HG03432 (cell line): ENCODE data around the gene RYR1.
"Not testable (repeated sequence)": the region's sequence is repeated elsewhere in the genome, so short reads cannot be mapped to it uniquely, and the experiment has no call there.

Experiments
- ATAC-seq: cut with Tn5 transposase; IDR thresholded peaks from one replicate; pipeline ENCODE4 v1.9.1; 2021; ENCODE audit warnings: mild to moderate bottlenecking, moderate library complexity; ENCODE audit not compliant: unreplicated experiment

RYR1 gene

GRCh38 chr19:38537071-38537936 is 103.8 kb downstream of the RYR1 start:
- no peak for ATAC-seq

GRCh38 chr19:38538386-38538785 is 104.9 kb downstream of the RYR1 start:
- no peak for ATAC-seq

- no peak for ATAC-seq
Observed at GRCh38 chr19:38538793-38539528, 105.5 kb downstream of the RYR1 start.

- ATAC-seq, result no peak
Observed at GRCh38 chr19:38539751-38540150, 106.3 kb downstream of the RYR1 start.

- no peak for ATAC-seq
Observed at GRCh38 chr19:38542040-38542439, 108.5 kb downstream of the RYR1 start.

- ATAC-seq, result no peak
Observed at GRCh38 chr19:38543286-38543806, 109.9 kb downstream of the RYR1 start.

- no peak for ATAC-seq
Observed at GRCh38 chr19:38543807-38544568, 110.5 kb downstream of the RYR1 start.

- ATAC-seq, result no peak
Observed at GRCh38 chr19:38544569-38545315, 111.3 kb downstream of the RYR1 start.

- ATAC-seq, result no peak
Observed at GRCh38 chr19:38545596-38545995, 112.1 kb downstream of the RYR1 start.

GRCh38 chr19:38547421-38547820 is 113.9 kb downstream of the RYR1 start:
- ATAC-seq, result no peak

- no peak for ATAC-seq
Observed at GRCh38 chr19:38549061-38549460, 115.6 kb downstream of the RYR1 start.

- no peak for ATAC-seq
Observed at GRCh38 chr19:38549942-38550341, 116.5 kb downstream of the RYR1 start.

- no peak for ATAC-seq
Observed at GRCh38 chr19:38550376-38550775, 116.9 kb downstream of the RYR1 start.

GRCh38 chr19:38551450-38551813 is 117.9 kb downstream of the RYR1 start:
- peak; percentile 68 for ATAC-seq

- not testable (repeated sequence) for ATAC-seq
Observed at GRCh38 chr19:38553239-38553638, 119.7 kb downstream of the RYR1 start.

GRCh38 chr19:38554676-38555141 is 121.2 kb downstream of the RYR1 start:
- no peak for ATAC-seq

- no peak for ATAC-seq
Observed at GRCh38 chr19:38555200-38555599, 121.7 kb downstream of the RYR1 start.

GRCh38 chr19:38556521-38557174 is 123.2 kb downstream of the RYR1 start:
- no peak for ATAC-seq

GRCh38 chr19:38557205-38557799 is 123.8 kb downstream of the RYR1 start:
- no peak for ATAC-seq
